T-helper 2 cell treated with Interferon-gamma antibody and Interleukin-4, amounts not matched to agents 100 ng/mL and 5 ng/mL, for 36 hours (primary cell): Measurements from ENCODE around the gene LRP1B. TPM values are rescaled to one million over a fixed set of nuclear protein-coding genes. Genes with fewer than 3 reads are reported as not detected.

Source experiments
- intact Hi-C: fragments of 100-400 bp; cut with micrococcal nuclease; formaldehyde crosslinking; loops from one replicate; pipeline ENCODE4 v1.15.1; 2023
- total RNA-seq: library from RNA; stranded (reverse); gene quantifications from 2 replicates; pipeline ENCODE4 v1.2.3, GENCODE V29; 2022

Gene LRP1B
- total RNA-seq, 1 donor from 2014 or later = not detected

GRCh38 chr2:140205093-140205492 lies 1925.7 kb downstream of the LRP1B start:
- intact Hi-C loops = no loop called here

- intact Hi-C loops = no loop called here
Measured at GRCh38 chr2:140203347-140203746, 1927.5 kb downstream of the LRP1B start.

GRCh38 chr2:140201572-140201971 lies 1929.2 kb downstream of the LRP1B start:
- intact Hi-C loops = no loop called here

- intact Hi-C loops = no loop called here
Measured at GRCh38 chr2:140200764-140201163, 1930.1 kb downstream of the LRP1B start.

- intact Hi-C loops = no loop called here
Measured at GRCh38 chr2:140200307-140200706, 1930.5 kb downstream of the LRP1B start.

- intact Hi-C loops = no loop called here
Measured at GRCh38 chr2:140199312-140199711, 1931.5 kb downstream of the LRP1B start.

- intact Hi-C loops = no loop called here
Measured at GRCh38 chr2:140187086-140187485, 1943.7 kb downstream of the LRP1B start.

GRCh38 chr2:140186313-140186712 lies 1944.5 kb downstream of the LRP1B start:
- intact Hi-C loops = no loop called here

GRCh38 chr2:140185076-140185475 lies 1945.7 kb downstream of the LRP1B start:
- intact Hi-C loops = no loop called here

- intact Hi-C loops = no loop called here
Measured at GRCh38 chr2:140183056-140183765, 1947.6 kb downstream of the LRP1B start.
